NCI-H1930 (cell line): ENCODE data around the gene AGBL1.
"Not testable (repeated sequence)": the region's sequence is repeated elsewhere in the genome, so short reads cannot be mapped to it uniquely, and the experiment has no call there.

Experiments used
- DNase-seq, 2 experiments: peaks; one replicate each; lab custom pipeline; 2025; lab: John Stamatoyannopoulos, UW

AGBL1 gene

GRCh38 chr15:86506401-86506800 is 426.7 kb downstream of the AGBL1 start:
- no peak for DNase-seq

- DNase-seq: no peak
Measured at GRCh38 chr15:86515625-86516024, 436.0 kb downstream of the AGBL1 start.

- no peak for DNase-seq
Measured at GRCh38 chr15:86522721-86523120, 443.1 kb downstream of the AGBL1 start.

GRCh38 chr15:86526938-86527690 is 447.4 kb downstream of the AGBL1 start:
- DNase-seq: no peak

- not testable (repeated sequence) for DNase-seq
Measured at GRCh38 chr15:86528094-86528493, 448.4 kb downstream of the AGBL1 start.

- no peak for DNase-seq
Measured at GRCh38 chr15:86538141-86538540, 458.5 kb downstream of the AGBL1 start.

- DNase-seq: no peak
Measured at GRCh38 chr15:86540840-86541467, 461.3 kb downstream of the AGBL1 start.

- no peak for DNase-seq
Measured at GRCh38 chr15:86541540-86541939, 461.9 kb downstream of the AGBL1 start.

- DNase-seq: no peak
Measured at GRCh38 chr15:86550075-86550474, 470.4 kb downstream of the AGBL1 start.

- DNase-seq: no peak
Measured at GRCh38 chr15:86553108-86553507, 473.4 kb downstream of the AGBL1 start.

- DNase-seq: no peak
Measured at GRCh38 chr15:86555098-86555497, 475.4 kb downstream of the AGBL1 start.

GRCh38 chr15:86555939-86556338 is 476.3 kb downstream of the AGBL1 start:
- peak in 1 of 2 experiments; percentile 42 for DNase-seq

- DNase-seq: no peak
Measured at GRCh38 chr15:86556396-86557017, 476.8 kb downstream of the AGBL1 start.

- DNase-seq: no peak
Measured at GRCh38 chr15:86557018-86557550, 477.4 kb downstream of the AGBL1 start.

- no peak for DNase-seq
Measured at GRCh38 chr15:86558252-86558651, 478.6 kb downstream of the AGBL1 start.

- no peak for DNase-seq
Measured at GRCh38 chr15:86558686-86559085, 479.0 kb downstream of the AGBL1 start.

GRCh38 chr15:86568378-86568777 is 488.7 kb downstream of the AGBL1 start:
- no peak for DNase-seq

GRCh38 chr15:86570738-86571137 is 491.1 kb downstream of the AGBL1 start:
- DNase-seq: no peak

- DNase-seq: no peak
Measured at GRCh38 chr15:86571873-86572272, 492.2 kb downstream of the AGBL1 start.

- DNase-seq: no peak
Measured at GRCh38 chr15:86572368-86572841, 492.7 kb downstream of the AGBL1 start.

GRCh38 chr15:86573476-86573875 is 493.8 kb downstream of the AGBL1 start:
- DNase-seq: no peak

- DNase-seq: no peak
Measured at GRCh38 chr15:86588413-86588812, 508.7 kb downstream of the AGBL1 start.

GRCh38 chr15:86590461-86590860 is 510.8 kb downstream of the AGBL1 start:
- no peak for DNase-seq
